HG02763 (cell line): ENCODE data around the gene FKBP14.

Source experiments
- ATAC-seq: cut with Tn5 transposase; IDR thresholded peaks from one replicate; pipeline ENCODE4 v1.9.1; 2021; ENCODE audit warnings: mild to moderate bottlenecking, moderate library complexity; ENCODE audit not compliant: unreplicated experiment

FKBP14 gene

GRCh38 chr7:29991937-29992336 is 34.6 kb downstream of the FKBP14 start:
- no peak for ATAC-seq

GRCh38 chr7:29990931-29991330 is 35.6 kb downstream of the FKBP14 start:
- no peak for ATAC-seq

- ATAC-seq: peak; percentile 30
Measured at GRCh38 chr7:29989257-29989995, 37.1 kb downstream of the FKBP14 start, which contains the start of gene SCRN1. Gene SCRN1, minus strand, starts transcription at chr7:29989801. Its CDS starts 20,734 bp downstream, at chr7:29969067.

GRCh38 chr7:29988424-29989256 is 37.9 kb downstream of the FKBP14 start:
- peak; percentile 31 for ATAC-seq

- no peak for ATAC-seq
Measured at GRCh38 chr7:29987811-29988317, 38.6 kb downstream of the FKBP14 start.

GRCh38 chr7:29987083-29987482 is 39.4 kb downstream of the FKBP14 start:
- no peak for ATAC-seq

GRCh38 chr7:29980151-29980550 is 46.4 kb downstream of the FKBP14 start:
- no peak for ATAC-seq

- ATAC-seq: no peak
Measured at GRCh38 chr7:29977886-29978651, 48.4 kb downstream of the FKBP14 start.

GRCh38 chr7:29976673-29977415 is 49.7 kb downstream of the FKBP14 start:
- no peak for ATAC-seq

- no peak for ATAC-seq
Measured at GRCh38 chr7:29976266-29976665, 50.2 kb downstream of the FKBP14 start.

- no peak for ATAC-seq
Measured at GRCh38 chr7:29975561-29975960, 50.9 kb downstream of the FKBP14 start.

GRCh38 chr7:29974286-29974685 is 52.2 kb downstream of the FKBP14 start:
- ATAC-seq: no peak

- ATAC-seq: no peak
Measured at GRCh38 chr7:29972315-29972669, 54.2 kb downstream of the FKBP14 start.

GRCh38 chr7:29971566-29972314 is 54.8 kb downstream of the FKBP14 start:
- no peak for ATAC-seq

- ATAC-seq: no peak
Measured at GRCh38 chr7:29970158-29970557, 56.3 kb downstream of the FKBP14 start.

GRCh38 chr7:29969738-29970137 is 56.8 kb downstream of the FKBP14 start:
- no peak for ATAC-seq

GRCh38 chr7:29968683-29969395 is 57.7 kb downstream of the FKBP14 start:
- no peak for ATAC-seq

- no peak for ATAC-seq
Measured at GRCh38 chr7:29965030-29965429, 61.5 kb downstream of the FKBP14 start.

- no peak for ATAC-seq
Measured at GRCh38 chr7:29962035-29962434, 64.5 kb downstream of the FKBP14 start.
